MCF 10A (cell line): ENCODE measurements around the gene MLLT1. TPM values are rescaled to one million over a fixed set of nuclear protein-coding genes. Genes with fewer than 3 reads are reported as not detected.

Experiments
- BruUV-seq: library from RNA; stranded (reverse); fragments of 400-500 nt; replicated peaks from 2 replicates; lab custom pipeline; 2021; lab: Mats Ljungman, UMichigan
- CTCF ChIA-PET: fragments of 300-600 bp; sonication (Branson Sonifier 250); formaldehyde crosslinking; extraction: SDS; loops from one replicate; lab custom pipeline; 2021; ENCODE audit warnings: antibody characterized with exemption, inconsistent platforms; lab: Yijun Ruan, JAX
- POLR2A ChIA-PET: fragments of 300-600, 350-650 bp; sonication (Branson Sonifier 250); formaldehyde crosslinking; extraction: SDS; loops from one replicate; lab custom pipeline; 2020; ENCODE audit warnings: antibody characterized with exemption, inconsistent platforms; lab: Yijun Ruan, JAX
- DNase-seq: peaks from one replicate; pipeline ENCODE4 v3.0.0-alpha.2; 2018; ENCODE audit not compliant: unreplicated experiment
- H3K27ac Mint-ChIP-seq: one replicate; pipeline ENCODE4 v1.8.0; 2022; ENCODE audit warnings: mild to moderate bottlenecking, low read depth, mixed read lengths; ENCODE audit not compliant: unreplicated experiment
- H3K27me3 Mint-ChIP-seq: one replicate; pipeline ENCODE4 v1.8.0; 2022; ENCODE audit warnings: mixed read lengths; ENCODE audit not compliant: insufficient read depth, unreplicated experiment
- H3K36me3 Mint-ChIP-seq: one replicate; pipeline ENCODE4 v1.8.0; 2022; ENCODE audit warnings: mild to moderate bottlenecking, moderate library complexity, mixed read lengths; ENCODE audit not compliant: insufficient read depth, unreplicated experiment
- H3K4me1 Mint-ChIP-seq: one replicate; pipeline ENCODE4 v1.8.0; 2022; ENCODE audit warnings: mixed read lengths; ENCODE audit not compliant: insufficient read depth, unreplicated experiment
- H3K4me3 Mint-ChIP-seq: one replicate; pipeline ENCODE4 v1.8.0; 2022; ENCODE audit warnings: mild to moderate bottlenecking, moderate library complexity, mixed read lengths; ENCODE audit not compliant: unreplicated experiment
- H3K9me3 Mint-ChIP-seq: one replicate; pipeline ENCODE4 v1.8.0; 2022; ENCODE audit warnings: mixed read lengths; ENCODE audit not compliant: unreplicated experiment
- intact Hi-C: fragments of 100-400 bp; cut with micrococcal nuclease; formaldehyde crosslinking; loops from 2 replicates; pipeline ENCODE4 v1.14.1; 2022
- total RNA-seq: library from RNA; stranded (reverse); gene quantifications from 2 replicates; pipeline ENCODE4 v1.2.3, GENCODE V29; 2022
- TF ChIP-seq, protein P1 (sequence below): fragments of 200-600 bp; IDR thresholded peaks from one replicate; pipeline ENCODE4 v1.8.0; 2022; ENCODE audit warnings: antibody characterized with exemption, mild to moderate bottlenecking; ENCODE audit not compliant: unreplicated experiment

Gene MLLT1
- total RNA-seq, 1 experiment from 2014 or later = 59.0 TPM

DNA sequence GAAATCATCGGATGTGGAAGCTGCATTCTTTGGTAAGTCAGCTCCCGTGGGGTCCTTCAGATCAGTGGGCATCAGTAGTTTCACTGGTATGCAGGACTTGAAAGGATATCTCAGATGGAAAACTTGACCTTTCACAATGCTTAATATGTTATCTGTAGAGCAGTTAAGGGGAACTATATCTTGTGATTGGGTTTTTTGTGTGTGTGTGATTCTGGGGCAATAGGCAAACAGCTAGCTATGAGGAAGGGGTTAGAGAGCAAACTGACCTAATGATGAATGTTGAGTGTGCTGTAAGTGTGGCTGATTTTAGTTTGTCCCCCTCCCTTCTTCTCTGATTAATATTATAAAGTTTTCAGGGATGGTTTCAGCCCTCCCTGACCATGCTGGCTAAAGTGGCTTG, 91.0 kb downstream of the MLLT1 start:
- BruUV-seq = no TSS peak

DNA sequence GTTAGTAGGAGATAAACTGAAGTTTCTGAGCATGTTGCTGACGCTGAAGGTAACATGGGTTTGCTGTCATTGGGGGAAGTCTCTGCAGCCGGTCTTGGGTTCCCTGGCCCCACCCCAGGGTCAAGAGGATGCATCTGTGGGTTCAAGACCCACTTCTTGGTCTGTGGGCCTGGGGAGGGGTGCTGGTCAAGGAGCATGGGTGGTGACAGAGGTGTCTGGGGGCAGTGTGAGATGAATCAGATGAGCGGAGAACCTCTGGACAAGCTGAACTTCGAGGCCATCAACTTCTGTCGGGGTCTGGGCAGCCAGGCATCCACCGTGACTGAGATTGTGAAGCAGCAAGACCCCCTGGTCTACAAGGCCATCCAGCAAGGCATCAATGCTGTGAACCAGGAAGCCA, 92.4 kb downstream of the MLLT1 start:
- CTCF ChIA-PET = interaction anchor here (1.1 to 1.2 kb wide), 2 partner anchors 22 to 61 kb away, joined by 3 to 4 read pairs; no protein-coding TSS in a partner anchor
- no TSS peak for BruUV-seq
- H3K36me3 Mint-ChIP-seq = no peaks in the 10 kb centered on the region
- no peak overlapping the region for H3K4me3 Mint-ChIP-seq
- H3K27me3 Mint-ChIP-seq = peaks cover 23% of the 10 kb centered on the region
- H3K9me3 Mint-ChIP-seq = peaks cover 11% of the 10 kb centered on the region
- TF ChIP-seq, protein P1, sequence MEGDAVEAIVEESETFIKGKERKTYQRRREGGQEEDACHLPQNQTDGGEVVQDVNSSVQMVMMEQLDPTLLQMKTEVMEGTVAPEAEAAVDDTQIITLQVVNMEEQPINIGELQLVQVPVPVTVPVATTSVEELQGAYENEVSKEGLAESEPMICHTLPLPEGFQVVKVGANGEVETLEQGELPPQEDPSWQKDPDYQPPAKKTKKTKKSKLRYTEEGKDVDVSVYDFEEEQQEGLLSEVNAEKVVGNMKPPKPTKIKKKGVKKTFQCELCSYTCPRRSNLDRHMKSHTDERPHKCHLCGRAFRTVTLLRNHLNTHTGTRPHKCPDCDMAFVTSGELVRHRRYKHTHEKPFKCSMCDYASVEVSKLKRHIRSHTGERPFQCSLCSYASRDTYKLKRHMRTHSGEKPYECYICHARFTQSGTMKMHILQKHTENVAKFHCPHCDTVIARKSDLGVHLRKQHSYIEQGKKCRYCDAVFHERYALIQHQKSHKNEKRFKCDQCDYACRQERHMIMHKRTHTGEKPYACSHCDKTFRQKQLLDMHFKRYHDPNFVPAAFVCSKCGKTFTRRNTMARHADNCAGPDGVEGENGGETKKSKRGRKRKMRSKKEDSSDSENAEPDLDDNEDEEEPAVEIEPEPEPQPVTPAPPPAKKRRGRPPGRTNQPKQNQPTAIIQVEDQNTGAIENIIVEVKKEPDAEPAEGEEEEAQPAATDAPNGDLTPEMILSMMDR = no peak
- no peak overlapping the region for H3K27ac Mint-ChIP-seq
- DNase-seq = no peak
- POLR2A ChIA-PET = no interaction called here
- intact Hi-C loops = no loop called here
- H3K4me1 Mint-ChIP-seq = no peaks in the 10 kb centered on the region

More for the DNA sequence above, 91.0 kb downstream of the MLLT1 start:
- TF ChIP-seq, protein P1 = no peak
- Mint-ChIP-seq H3K27me3 (peaks cover 8% of the 10 kb centered on the region), H3K36me3 (no peaks in the 10 kb centered on the region), H3K4me3 (no peak overlapping the region), H3K9me3 (peaks cover 11% of the 10 kb centered on the region), H3K4me1 (no peaks in the 10 kb centered on the region), H3K27ac (no peak overlapping the region)
- ChIA-PET CTCF (interaction anchor here (0.7 kb wide), 1 partner anchor 21 kb away, joined by 3 read pairs; no protein-coding TSS in a partner anchor), POLR2A (interaction anchor here (0.9 kb wide), 1 partner anchor 146 kb away, joined by 3 read pairs; no protein-coding TSS in a partner anchor)
- intact Hi-C loops = no loop called here
- no peak for DNase-seq

DNA sequence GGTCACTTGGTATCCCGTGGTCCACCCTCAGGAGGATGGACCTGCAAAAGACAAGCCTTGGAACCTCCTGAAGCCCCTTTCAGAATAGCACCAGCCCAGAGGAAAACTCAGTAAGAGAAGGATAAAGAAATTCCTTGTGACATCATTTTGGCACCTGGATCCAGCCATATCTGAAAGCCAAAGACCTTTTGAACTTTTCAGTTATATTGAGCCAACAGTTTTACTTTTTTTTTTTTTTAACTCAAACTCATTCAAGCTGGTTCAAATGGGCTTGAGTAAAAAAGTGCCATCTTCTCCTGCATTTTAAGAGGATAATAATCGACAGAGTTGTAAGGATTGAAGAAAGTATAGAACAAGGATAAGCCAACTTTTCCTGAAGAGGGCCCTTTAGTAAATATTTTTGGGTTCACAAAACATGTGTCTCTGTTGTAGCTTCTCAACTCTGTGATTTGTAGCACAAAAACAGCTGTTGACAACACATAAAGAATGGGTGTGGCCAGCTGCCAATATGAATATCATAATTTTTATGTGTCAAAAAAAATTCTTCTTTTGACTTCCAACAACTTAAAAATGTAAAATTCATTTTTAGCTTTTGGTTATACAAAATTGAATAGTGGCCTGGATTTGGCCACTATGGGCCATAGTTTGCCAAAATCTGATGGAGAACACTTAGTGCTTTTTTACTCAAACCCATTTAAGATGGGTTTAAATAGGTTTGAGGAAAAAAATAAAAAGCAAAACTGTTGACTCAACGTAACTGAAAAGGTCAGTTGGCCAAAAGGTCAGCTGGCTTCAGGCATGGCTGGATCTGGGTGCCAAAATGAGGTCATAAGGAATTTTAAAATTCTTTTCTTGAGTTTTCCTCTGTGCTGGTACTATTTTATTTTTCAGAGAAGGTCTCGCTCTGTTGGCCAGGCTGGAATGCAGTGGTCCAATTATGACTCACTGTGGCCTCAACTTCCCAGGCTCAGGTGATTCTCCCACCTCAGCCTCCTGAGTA, 93.6 kb downstream of the MLLT1 start:
- Mint-ChIP-seq H3K9me3 (peaks cover 11% of the 10 kb centered on the region), H3K27ac (no peak overlapping the region), H3K4me1 (no peaks in the 10 kb centered on the region), H3K27me3 (peaks cover 35% of the 10 kb centered on the region), H3K4me3 (no peak overlapping the region), H3K36me3 (no peaks in the 10 kb centered on the region)
- no TSS peak for BruUV-seq
- intact Hi-C loops = no loop called here
- POLR2A ChIA-PET = interaction anchor here (0.6 to 1.2 kb wide), 4 partner anchors 9 to 76 kb away, joined by 3 read pairs; no protein-coding TSS in a partner anchor
- no peak for DNase-seq
- TF ChIP-seq, protein P1 = no peak
- CTCF ChIA-PET = interaction anchor here (1.2 kb wide), 1 partner anchor 21 kb away, joined by 4 read pairs; no protein-coding TSS in a partner anchor
